NCI-H2029 treated with DMSO at 0.1 percent for 48 hours (cell line): ENCODE data around the gene HOXD8.
A peak's percentile ranks its signal among the peaks of the same experiment; 100 is the strongest.

Experiments
- DNase-seq: peaks from one replicate; lab custom pipeline; 2025; lab: John Stamatoyannopoulos, UW

Gene HOXD8

GRCh38 chr2:176103742-176104315 lies 25.7 kb upstream of the HOXD8 start:
- no peak for DNase-seq

- DNase-seq = no peak
These were observed 25.0 kb upstream of the HOXD8 start for GRCh38 chr2:176104316-176105077.

- no peak for DNase-seq
These were observed 24.3 kb upstream of the HOXD8 start for GRCh38 chr2:176105078-176105729.

- no peak for DNase-seq
These were observed 23.6 kb upstream of the HOXD8 start for GRCh38 chr2:176105730-176106580.

- peak; percentile 41 for DNase-seq
These were observed 22.6 kb upstream of the HOXD8 start, which contains the start of gene HOXD11 for GRCh38 chr2:176106581-176107539. Gene HOXD11 (plus strand): TSS chr2:176107280. CDS start chr2:176107356, 76 bp downstream.

- no peak for DNase-seq
These were observed 21.7 kb upstream of the HOXD8 start for GRCh38 chr2:176107731-176108181.

GRCh38 chr2:176109192-176109901 lies 20.2 kb upstream of the HOXD8 start:
- DNase-seq = no peak

GRCh38 chr2:176109946-176110345 lies 19.6 kb upstream of the HOXD8 start:
- no peak for DNase-seq

- no peak for DNase-seq
These were observed 18.8 kb upstream of the HOXD8 start for GRCh38 chr2:176110415-176111308.

- peak; percentile 82 for DNase-seq
These were observed 18.2 kb upstream of the HOXD8 start for GRCh38 chr2:176111309-176111663.

GRCh38 chr2:176111846-176112374 lies 17.6 kb upstream of the HOXD8 start:
- DNase-seq = no peak

- DNase-seq = no peak
These were observed 16.9 kb upstream of the HOXD8 start for GRCh38 chr2:176112375-176113302.

GRCh38 chr2:176114120-176114929 lies 15.2 kb upstream of the HOXD8 start:
- peak; percentile 85 for DNase-seq

- DNase-seq = no peak
These were observed 14.4 kb upstream of the HOXD8 start for GRCh38 chr2:176114930-176115625.

- no peak for DNase-seq
These were observed 13.4 kb upstream of the HOXD8 start, which contains the start of gene HOXD10 for GRCh38 chr2:176115883-176116813. Gene HOXD10 (plus strand): TSS chr2:176116778. CDS start chr2:176116834, 56 bp downstream.
